Activated CD8-positive, alpha-beta memory T cell treated with anti-CD3 and anti-CD28 coated beads for 48 hours (primary cell): ENCODE measurements around the gene MMP15.

Source experiments
- DNase-seq, 3 experiments: peaks; one replicate each; pipeline ENCODE4 v3.0.0-alpha.2; 2020; ENCODE audit warnings: low read depth in 2 of 3, low spot score in 2 of 3

MMP15 gene

DNA sequence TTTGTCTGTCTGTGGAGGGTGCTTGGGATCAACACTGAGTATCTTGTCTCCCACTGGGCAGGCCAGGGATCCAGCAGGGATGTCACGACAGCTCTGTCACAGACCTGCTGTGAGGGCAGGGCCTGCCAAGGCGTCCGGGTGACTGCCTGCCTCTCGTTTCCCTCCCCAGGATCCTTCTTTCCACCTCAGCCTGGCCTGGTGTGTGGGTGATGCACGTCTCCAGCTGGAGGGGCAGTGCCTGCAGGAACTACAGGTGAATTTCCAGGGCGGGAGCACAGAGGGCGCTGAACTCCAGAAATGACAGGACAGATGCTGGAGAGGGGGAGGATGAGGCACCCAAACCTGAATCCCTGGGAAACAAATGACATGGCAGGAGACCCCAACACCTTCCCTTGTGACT, 6.8 kb upstream of the MMP15 start:
- DNase-seq: no peak

DNA sequence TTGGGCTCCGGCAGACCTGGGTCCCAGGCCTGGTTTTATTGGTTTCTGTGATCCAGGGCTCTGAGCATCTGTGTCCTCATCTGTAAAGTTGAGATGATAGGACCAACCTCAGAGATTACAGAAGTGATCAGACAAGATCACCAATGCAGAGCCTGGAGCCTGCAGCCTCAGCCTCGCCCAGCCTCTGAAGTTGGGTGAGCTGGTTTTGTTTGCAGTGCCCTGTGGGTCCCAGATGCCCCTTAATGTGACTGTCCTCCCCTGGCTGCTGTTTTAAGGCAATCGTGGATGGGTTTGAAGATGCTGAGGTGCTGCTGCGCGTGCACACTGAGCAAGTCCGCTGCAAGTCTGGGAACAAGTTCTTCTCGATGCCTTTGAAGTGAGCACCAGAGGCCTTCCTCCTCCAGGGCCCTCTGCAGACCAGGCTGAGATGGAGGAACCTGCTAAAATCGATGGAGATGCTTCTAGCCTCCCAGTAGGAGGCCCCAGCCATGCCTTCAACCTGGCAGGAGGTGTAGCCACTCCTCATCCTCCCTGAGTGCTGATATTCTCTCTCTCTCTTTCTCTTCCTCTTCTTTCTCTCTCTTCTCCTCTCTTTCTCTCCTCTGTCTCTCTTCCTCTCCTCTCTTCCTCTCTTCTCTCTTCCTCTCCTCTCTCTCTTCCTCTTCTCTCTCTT, 5.6 kb upstream of the MMP15 start:
- DNase-seq: no peak

DNA sequence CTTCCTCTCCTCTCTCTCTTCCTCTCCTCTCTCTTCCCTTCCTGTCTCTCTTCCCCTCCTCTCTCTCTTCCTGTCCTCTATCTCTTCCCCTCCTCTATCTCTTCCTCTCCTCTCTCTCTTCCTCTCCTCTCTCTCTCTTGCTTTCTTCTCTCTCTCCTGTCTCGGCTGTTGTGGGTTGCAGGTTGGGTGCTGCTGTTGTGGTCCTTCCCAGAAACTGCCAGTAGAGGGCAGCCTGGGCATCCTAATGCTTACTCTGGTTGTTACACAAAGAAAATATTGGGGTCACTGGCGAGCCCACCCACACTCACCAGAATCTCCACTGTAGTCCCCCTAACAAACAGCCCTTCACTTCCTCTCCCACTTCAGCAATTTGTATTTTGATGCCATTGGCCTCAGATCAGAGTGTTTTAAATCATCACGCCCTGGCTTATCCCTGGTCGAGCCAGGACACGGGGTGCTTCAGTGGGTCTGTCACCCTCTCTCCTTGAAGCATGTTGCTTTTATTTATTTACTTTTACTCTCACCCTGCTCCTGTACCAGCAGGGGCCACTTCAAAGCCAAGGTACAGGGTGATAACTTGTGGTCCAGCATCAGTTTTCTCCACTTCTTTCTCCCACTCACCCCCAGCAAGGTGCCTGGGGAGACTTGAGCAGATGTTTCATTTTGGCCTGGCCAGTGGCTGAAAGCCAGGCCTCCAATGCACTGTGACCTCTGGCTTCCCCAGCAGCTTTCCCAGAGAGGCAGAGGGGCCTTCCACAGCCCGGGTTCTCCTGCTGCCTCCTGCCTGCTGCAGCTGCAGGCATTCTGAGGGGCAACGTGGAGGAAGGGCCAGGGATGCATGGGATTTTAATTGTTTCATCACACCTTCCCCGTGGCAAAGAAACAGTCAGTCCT, 4.7 kb upstream of the MMP15 start:
- DNase-seq: no peak

DNA sequence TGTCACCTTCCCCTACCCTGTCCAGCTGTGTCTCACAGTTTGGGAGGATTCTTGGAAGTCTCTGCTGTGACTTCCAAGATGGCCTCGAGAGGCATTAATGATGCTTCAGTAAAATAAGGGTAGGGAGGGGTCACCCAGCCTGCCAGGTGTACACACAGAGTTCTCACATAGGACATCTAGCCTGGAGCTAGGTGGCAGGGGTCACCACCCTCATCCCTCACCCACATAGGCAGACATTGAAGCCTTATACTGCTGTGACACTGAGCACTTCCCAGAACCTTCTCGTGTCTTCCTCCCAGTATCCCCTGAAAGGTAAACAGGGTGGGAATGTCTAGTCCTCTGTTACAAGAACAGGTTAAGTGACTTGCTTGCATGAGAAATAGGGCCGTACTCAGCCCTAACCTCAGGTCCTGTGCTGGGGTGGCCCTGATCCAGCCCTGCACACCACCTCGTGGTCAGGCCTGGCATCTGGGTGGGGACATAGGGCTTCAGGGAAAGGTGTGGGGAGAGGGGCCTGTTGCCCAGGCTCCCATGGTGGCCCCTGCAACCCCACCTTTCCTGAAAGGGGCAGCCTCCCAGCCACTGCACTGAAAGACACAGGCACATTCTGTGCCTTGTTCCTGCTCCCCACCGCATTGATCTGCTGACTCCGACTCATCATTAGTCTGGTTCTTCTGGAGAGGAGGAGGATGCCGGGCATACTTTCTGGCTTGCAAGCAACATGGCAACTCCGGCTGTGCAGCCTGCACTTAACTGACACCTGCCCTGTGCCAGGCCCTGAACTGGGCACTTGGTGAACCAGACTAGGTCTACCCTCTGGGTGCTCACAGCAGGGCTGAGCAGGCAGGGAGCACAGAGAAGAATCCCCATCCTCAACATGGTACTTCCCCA, 3.6 kb upstream of the MMP15 start:
- DNase-seq: no peak

DNA sequence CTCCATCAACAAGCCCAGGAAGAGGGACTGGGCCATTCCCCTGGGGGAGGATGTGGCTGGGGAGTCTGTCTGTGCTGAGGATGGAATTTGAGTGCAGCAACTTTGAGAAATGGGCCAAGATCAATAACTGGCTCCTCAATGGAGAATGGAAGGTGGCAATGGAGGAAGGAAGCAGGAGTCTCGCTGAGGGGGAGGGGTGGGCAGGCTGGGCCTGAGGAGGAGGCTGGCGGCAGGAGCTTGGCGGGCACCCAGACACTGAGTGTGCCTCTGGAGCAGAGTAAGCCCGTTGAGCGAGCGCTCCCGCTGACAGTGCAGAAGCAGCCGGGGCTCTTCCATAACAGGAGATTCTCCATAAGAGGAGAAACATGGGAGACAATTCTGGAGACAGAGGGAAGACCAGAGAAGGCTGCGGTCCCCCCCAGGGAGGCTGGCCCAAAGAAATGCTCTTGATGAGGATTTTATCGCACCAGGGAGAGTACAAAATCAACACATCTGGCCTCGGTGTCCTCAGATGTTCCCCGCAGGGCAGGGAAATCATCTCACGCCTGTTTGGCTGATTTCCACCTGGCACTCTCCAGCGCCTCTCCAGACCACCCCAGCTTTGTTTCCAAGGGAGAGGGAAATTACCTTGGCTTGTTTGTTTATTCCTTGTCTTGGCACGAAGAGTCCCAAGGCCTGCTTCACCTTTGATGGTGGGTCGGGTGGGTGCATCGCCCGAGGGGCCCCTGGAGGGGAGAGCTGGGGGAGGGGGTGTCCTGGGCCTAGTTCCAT, 2.8 kb upstream of the MMP15 start:
- DNase-seq: no peak

DNA sequence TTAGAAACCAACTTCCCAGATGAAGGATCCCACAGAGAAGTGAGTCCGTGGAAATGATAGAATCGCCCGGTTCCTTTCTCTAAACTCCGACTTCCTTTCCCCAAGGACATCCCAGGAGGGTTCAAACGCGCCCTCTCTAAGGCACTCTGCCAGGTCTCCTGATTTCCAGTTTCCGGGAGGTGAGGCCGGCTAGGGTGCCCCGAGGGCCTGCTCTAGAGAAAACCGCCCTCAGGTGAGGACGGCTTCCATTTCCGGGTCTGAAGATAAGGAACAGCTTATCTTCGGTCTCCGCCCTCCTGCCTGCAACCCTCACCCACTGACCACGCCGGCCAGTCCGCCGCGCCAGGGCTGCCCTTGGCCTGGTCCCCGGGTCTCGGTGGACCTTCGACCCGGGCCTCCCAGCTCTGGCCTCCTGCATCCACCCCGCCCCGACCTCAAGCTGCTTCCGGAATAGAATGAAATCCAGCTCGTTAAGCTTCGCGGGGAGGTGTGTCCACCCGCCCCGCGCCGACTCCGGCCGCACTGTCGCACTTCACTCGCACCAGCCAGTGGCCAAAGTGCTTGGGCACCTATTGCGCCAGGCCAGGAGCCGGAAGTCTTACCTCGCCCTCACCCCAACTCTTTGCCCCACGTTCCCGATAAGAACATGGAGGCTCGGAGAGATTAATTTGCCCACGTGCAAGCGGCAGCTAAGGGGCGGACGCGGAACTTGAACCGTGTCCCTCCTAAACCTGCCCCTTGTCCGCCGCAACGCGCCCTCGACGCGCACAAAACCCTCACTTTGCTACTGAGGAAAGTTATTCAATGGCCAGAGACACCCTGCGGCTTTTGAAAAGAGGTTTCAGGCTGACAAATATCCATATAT, 836 bp upstream of the MMP15 start:
- DNase-seq: no peak

DNA sequence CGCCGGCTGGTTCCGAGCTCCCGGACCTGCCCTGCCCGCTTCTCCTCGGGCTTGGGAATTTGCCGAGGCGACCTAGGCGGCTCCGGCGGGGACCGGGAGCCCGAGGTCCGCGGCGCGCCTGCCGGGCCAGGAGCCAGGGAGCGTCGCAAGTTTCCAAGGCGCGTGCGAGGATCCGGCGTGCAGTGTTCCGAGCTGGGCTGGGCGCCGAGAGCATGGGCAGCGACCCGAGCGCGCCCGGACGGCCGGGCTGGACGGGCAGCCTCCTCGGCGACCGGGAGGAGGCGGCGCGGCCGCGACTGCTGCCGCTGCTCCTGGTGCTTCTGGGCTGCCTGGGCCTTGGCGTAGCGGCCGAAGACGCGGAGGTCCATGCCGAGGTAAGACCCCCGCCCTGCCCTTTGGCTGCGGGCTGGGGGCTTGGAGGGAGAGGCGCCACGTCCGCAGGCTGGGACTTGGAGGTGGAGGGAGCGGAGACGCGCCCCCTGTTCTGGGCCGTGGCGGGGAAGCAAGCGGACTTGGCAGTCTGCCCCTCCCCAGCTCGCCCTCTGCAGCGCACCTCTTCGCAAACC, 668 bp downstream of the MMP15 start:
- DNase-seq: no peak

DNA sequence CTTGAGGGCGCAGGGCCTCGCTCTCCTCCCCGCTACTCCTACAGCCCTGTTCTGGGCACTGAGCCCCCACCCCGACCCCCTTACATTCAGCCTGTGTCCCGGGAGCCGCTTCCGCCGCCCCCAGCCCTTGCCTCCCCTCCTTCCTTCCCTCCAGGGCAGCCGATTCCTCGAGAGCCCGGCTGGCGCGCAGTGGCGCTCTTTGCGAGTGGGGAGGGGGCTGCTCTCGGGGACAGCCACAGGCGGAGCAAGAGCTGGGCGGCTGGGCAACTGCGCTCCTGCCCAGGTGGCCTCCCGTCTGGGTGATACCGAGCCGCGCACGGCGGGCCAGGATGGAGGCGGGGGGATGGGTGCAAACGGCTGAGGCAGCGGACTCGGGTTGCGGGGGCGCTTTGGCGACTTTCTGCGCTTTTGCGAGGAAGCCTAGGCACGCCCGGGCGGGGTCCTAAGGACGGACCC, 1.2 kb downstream of the MMP15 start:
- no peak for DNase-seq

DNA sequence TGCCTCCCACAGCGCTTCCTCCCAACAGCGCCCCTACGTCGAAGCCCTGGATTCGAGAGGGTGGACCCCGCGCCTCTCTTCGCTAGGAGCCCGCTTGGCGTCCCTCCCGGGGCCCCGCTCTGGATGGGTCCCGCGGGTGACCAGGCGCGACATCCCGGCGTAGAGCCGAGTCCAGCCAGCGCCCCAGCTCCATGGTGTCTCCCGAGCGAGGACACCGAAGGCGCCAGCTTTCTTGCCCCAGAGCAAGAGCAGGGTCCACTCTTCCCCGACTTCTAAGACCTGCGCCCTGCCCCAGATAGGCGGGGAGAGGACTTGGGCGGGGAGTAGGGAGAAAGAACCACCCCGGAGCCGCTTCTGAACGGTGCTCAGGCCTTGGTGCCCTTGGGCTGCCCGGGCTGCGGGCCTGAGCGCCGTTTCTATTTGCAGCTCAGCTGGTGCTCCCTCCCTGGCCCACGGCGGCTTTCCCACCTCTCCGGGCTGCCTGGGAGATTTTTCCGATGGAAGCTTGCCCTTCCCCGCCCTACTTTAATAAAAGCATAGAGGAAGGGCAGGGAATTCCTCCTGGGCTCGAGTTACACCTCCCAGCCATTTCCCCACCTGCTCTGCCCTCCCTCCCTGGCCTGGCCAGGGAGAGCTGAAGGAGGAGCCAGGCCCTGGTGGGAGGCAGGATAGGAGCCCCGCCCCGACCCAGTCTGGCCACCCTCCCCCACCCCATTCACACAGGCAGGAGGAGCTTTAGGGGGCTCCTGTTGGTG, 1.8 kb downstream of the MMP15 start:
- no peak for DNase-seq

DNA sequence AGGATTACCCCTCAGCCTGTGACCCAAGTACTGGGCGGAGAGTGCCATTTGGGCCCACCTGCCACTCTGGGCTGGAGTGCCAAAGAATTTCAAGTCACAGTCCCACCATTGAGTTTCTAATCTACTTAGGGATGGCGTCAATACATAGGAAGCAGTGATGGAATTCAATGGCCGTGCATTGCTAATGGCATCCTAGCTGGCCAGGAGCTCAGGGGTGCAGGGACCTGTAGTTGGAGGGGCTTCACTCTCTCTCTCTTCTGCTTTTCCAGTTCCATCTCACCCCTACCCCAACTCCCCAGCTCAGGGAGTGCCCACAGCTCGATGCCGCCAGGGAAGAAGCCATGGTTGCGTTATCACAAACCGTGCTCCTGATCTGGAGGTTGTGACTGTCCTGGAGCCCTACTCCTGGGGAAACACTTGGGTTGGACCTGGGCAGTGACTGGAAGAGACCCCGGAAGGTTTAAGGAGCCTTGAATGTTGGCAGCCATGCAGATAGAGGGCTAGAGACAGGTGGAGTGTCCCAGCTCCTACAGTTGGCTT, 2.4 kb downstream of the MMP15 start:
- no peak for DNase-seq

DNA sequence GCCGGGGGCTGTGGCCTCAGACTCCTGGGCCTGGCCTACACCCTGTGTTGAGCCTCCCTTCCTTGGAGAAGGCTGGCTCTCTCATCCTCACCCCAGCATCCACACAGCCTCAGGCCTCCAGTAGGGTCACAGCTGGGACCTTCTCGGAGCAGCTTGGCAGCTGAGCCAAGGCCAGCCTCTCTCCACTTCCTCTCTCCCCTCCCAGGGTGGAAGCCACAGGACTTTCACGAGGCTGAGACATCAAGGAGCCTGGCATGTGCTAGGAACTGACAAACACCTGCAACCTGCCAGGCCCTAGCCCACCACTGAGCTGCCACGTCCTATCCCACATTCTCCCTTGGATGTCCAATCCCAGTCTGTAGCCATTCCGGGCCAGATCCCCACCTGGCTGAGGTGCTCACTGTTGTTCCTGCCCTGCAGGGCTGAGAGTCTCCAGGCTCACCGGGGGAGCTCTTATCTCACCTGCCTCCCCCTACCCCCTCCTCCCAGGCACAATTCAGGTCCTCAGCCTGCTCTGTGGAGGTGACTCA, 3.1 kb downstream of the MMP15 start:
- DNase-seq: no peak

DNA sequence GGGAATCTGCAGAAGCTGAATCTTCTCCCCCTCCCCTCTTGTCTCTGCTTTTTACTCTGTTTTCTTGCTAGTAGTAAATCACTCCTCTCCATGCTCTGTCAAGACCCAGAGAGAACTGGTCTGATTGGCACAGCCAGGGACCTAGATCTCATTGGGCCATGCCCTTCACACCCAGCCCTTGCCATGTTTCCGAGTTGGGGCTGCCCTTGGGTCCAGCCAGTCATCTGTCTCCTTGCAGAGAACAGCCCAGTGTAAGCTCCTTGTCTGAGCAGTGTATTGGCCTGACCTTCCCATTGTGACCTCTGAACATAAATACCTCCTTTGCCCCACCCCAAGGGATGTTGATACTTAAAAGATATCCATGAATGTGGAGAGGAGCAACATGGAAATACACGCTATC, 3.9 kb downstream of the MMP15 start:
- no peak for DNase-seq

DNA sequence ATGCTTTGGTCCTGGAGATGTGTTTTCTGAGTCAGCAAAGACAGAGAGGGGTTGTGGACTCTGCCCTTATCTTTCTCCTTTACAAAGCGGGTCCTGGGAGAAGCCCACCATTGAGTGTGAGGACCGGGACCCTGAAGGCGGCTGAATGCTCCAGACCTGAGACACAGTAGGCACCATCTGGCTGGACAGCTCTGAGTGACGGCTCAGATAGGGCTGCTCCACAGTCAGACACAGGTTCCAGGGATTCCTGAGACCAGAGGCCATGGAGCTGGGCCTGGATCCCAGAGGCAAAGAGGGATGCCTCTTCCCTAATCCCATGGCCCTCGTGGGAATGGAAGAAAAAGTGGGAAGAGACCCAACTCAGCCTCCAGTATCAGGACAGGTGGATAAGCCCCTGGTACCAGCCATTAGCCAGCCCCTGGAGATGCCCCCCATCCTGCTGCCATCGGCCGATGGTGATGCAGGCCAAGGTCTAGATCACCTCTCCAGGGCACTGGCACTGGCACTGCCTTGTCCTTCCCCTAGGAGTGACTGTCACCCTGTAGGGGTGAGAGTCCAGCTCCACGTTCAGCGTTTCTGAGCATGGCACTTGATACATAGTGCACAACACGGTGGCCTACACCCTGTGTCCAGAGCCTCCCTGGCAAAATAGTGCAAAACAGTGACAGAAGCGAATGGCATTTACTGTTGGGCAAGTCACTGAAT, 4.7 kb downstream of the MMP15 start:
- DNase-seq: no peak

DNA sequence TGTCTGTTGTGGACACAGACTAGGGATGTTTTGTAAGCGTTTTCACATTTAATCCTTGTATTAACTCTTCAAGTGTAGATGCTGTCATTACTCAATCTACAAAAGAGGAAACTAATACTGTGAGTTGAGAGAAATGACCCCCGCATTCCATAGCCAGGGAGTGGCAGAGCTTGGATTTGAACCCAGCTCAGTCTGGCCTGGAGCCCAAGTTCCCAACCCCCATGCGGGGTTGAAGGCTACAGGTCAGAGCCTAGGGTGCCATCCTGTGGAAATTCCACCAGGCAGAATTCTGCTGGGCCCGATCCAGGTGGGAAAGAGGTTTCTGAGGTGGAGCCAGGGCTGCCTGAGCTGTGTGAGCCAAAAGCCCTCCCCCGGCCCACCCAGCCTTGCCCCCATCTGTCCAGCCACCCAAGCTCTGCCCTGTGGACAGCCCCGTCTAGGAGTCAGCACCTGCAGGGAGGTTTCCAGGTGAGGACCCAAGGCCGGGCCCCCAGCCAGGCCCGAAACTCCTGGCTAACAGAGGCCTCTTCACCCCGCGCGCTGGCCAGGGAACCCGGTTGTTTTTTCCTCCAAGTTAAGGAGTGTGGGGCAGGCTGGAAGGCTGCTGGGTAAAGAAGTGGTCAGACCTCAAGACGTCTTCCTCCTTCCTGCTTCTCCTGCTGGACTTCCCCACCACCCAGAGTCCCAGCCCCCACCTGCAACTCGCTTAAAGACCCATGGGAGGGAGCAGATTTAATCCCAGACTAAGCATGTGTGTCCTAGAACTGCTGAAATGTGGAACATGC, 5.7 kb downstream of the MMP15 start:
- DNase-seq: no peak

DNA sequence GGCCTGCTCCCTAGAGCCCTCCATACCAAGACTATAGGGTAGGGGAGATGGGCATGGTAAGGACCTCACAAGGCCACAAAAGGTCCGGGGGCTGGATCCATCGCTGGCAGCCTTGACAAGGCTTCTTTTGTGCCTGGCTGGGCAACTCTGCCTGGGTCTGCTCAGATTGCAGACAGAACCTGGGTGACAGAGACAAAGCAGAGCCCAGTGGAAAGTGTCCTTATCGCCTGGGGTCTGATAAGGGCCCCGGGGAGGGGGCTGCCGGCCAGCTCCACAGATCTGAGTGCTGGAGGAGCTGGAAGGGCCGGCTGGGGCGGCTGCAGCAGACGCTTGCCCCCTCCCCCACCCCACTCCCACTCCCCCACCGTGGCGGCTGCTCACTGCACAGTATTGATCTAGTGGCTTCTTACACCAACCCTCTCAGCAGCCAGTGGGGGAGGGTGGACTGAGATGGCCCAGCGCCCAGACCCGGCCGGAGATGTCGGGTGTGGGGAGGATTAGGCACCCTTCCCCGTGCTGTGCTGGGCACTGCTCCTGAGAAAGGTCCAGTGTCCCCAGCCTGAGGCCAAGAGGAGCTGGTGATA, 7.2 kb downstream of the MMP15 start:
- no peak for DNase-seq

DNA sequence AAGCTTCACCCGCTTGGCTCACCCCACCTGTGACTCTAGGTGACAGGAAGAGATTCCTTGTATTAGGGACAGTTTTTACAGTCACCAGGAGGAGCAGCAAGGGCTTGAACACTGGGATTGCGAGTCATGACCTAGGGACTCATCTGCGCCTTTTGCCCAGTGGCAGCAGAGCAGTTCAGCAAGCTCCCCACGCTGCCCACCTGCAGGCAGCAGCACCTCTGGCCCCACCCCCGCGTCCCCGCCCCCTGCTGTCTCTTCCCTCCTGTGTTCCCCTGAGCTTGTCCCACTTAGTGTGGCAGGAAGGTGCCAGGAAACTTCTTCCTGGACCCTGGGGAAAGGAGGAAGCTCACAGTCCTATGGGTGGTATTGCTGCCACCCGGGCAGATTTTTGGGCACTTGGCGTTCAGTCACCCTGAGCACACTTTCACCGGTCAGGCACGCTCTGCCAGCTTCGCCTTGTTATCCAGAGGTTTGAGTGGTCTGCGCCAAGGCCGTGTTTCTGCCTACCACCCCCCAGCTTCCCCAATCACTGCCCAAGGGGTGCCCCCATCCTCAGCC, 8.7 kb downstream of the MMP15 start:
- DNase-seq: no peak
